Right lobe of liver (tissue), 6 donors: ENCODE data around the gene BAHCC1. TPM values are rescaled to one million over a fixed set of nuclear protein-coding genes. Genes with fewer than 3 reads are reported as not detected.

Source experiments
- ATAC-seq, 4 donors: fragments of 200-7000 bp; cut with Tn5 transposase; one replicate each; pipeline ENCODE4 v1.9.1; 2020; ENCODE audit warnings: mild to moderate bottlenecking in 4 of 4, moderate library complexity in 4 of 4
- DNase-seq, 3 donors: peaks; one replicate each; pipeline ENCODE4 v3.0.0-alpha.2; 2020
- H3K27ac ChIP-seq, 3 donors: fragments of 200-600 bp; one replicate each; pipeline ENCODE4 v1.8.0; 2022
- H3K27me3 ChIP-seq, 2 donors: fragments of 200-600 bp; one replicate each; pipeline ENCODE4 v1.8.0; 2022
- H3K36me3 ChIP-seq, 4 donors: fragments of 200-600 bp; sonication (generic) in 1 of 4; one replicate each; pipeline versions ENCODE4 v1.5.1 to v1.8.0; 2017 to 2022; ENCODE audit warnings: control low read depth in 1 of 4
- H3K4me1 ChIP-seq, 4 donors: fragments of 200-600 bp; sonication (generic) in 1 of 4; one replicate each; pipeline versions ENCODE4 v1.5.1 to v1.8.0; 2017 to 2022; ENCODE audit warnings: control low read depth in 1 of 4
- H3K4me3 ChIP-seq, 3 donors: fragments of 200-600 bp; one replicate each; pipeline ENCODE4 v1.8.0; 2022
- H3K9me3 ChIP-seq, 4 donors: fragments of 200-600 bp; sonication (generic) in 1 of 4; one replicate each; pipeline versions ENCODE4 v1.5.1 to v1.8.0; 2017 to 2022; ENCODE audit warnings: control low read depth in 1 of 4
- CTCF ChIP-seq, 4 donors: fragments of 200-600 bp in 3 of 4; fragments of 450-650 bp in 1 of 4; IDR thresholded peaks; one replicate each; pipeline versions ENCODE4 v1.5.1 to v1.8.0; 2016 to 2022; ENCODE audit warnings: antibody characterized with exemption in 4 of 4, mild to moderate bottlenecking in 2 of 4
- POLR2A ChIP-seq: fragments of 450-650 bp; IDR thresholded peaks from one replicate; pipeline ENCODE4 v1.6.1; 2017; ENCODE audit warnings: antibody characterized with exemption, mild to moderate bottlenecking
- whole genome bisulfite sequencing: methylation state at CpG from one replicate; pipeline ENCODE4 v1.1.6; 2018; ENCODE audit warnings: low coverage, low lambda C conversion rate; ENCODE audit not compliant: insufficient coverage; ENCODE audit errors: missing lambda C conversion rate; 5-methylcytosine and 5-hydroxymethylcytosine counted together
- intact Hi-C, 2 donors: fragments of 100-400 bp; cut with DNase I; formaldehyde crosslinking; loops; one replicate each; pipeline versions ENCODE4 v1.11.2 to v1.14.1; 2022
- total RNA-seq, 6 experiments: library from RNA; depleted of rRNA in 2 of 6; stranded (reverse); fragments of >200 nt in 2 of 6; fragmentation: NEBNext Ultra II Directional in 3 of 6; extraction: Animal tissue kit (Norgen Biotek cat#: 25700) in 3 of 6; gene quantifications; one replicate each; pipeline versions ENCODE4 v1.1.0 to v1.2.4, GENCODE V29; 2016 to 2023
- donor health status: DM: no; HTN: yes; CAD: no.
- donor health status: DM: no; HTN: no; CAD: no.
- donor health status: DM: no; HTN: no; CAD: no.
- donor health status: DM: no; HTN: yes; CAD: no.
- donor health status: DM: no; HTN: yes; CAD: no.

BAHCC1 gene
- total RNA-seq, 6 experiments from 2014 or later = 2.5 to 6.4 (median 4.9) TPM

GRCh38 chr17:81483085-81483861 is 88.0 kb downstream of the BAHCC1 start:
- Histone ChIP-seq H3K4me1 (peaks cover 0 to 10% (median 0%) of the 10 kb centered on the region in 4 donors), H3K27me3 (no peaks in the 10 kb centered on the region), H3K36me3 (no peaks in the 10 kb centered on the region), H3K9me3 (no peaks in the 10 kb centered on the region), H3K4me3 (no peak overlapping the region), H3K27ac (no peak overlapping the region)
- ATAC-seq = peak in 1 of 4 donors; percentile 7
- intact Hi-C loops = loop anchor here (5.0 to 10.0 kb wide), 3 partner anchors 98 to 231 kb away; no protein-coding TSS in a partner anchor
- TF ChIP-seq POLR2A = no peak
- TF ChIP-seq CTCF (IDR thresholded peaks at IDR 0.05) = no peak
- no peak for DNase-seq
- 100% methylated on average over 1 of the region's 29 CpGs for WGBS

GRCh38 chr17:81483862-81484194 is 88.6 kb downstream of the BAHCC1 start:
- intact Hi-C loops = loop anchor here (5.0 to 10.0 kb wide), 3 partner anchors 99 to 232 kb away; no protein-coding TSS in a partner anchor
- no peak for TF ChIP-seq CTCF (IDR thresholded peaks at IDR 0.05)
- TF ChIP-seq POLR2A = no peak
- peaks cover 0 to 14% (median 0%) of the 10 kb centered on the region in 4 donors for H3K4me1 ChIP-seq
- DNase-seq = no peak
- H3K9me3 ChIP-seq = no peaks in the 10 kb centered on the region
- no peaks in the 10 kb centered on the region for H3K27me3 ChIP-seq
- 10% methylated on average over 6 of the region's 32 CpGs for WGBS
- no peaks in the 10 kb centered on the region for H3K36me3 ChIP-seq
- ATAC-seq = no peak
- no peak overlapping the region for H3K27ac ChIP-seq
- H3K4me3 ChIP-seq = peak overlapping the region; percentile 7 to 37 (median 23)

- no peaks in the 10 kb centered on the region for H3K27me3 ChIP-seq
- intact Hi-C loops = loop anchor here (5.0 to 10.0 kb wide), 3 partner anchors 100 to 232 kb away; no protein-coding TSS in a partner anchor
- no peak overlapping the region for H3K27ac ChIP-seq
- H3K4me3 ChIP-seq = peak overlapping the region; percentile 7 to 37 (median 23)
- no peaks in the 10 kb centered on the region for H3K36me3 ChIP-seq
- H3K9me3 ChIP-seq = no peaks in the 10 kb centered on the region
- ATAC-seq (peak; percentile 85 to 94 (median 88)), DNase-seq (peak; percentile 90 to 92 (median 92))
- TF ChIP-seq POLR2A (no peak), CTCF (IDR thresholded peaks at IDR 0.05) (peak; percentile 97 to 100 (median 100))
- 0% methylated on average over 13 of the region's 60 CpGs for WGBS
- H3K4me1 ChIP-seq = peaks cover 0 to 14% (median 0%) of the 10 kb centered on the region in 4 donors
Measured at GRCh38 chr17:81484195-81484979, 89.1 kb downstream of the BAHCC1 start.

- peaks cover 0 to 14% (median 0%) of the 10 kb centered on the region in 4 donors for H3K4me1 ChIP-seq
- H3K27ac ChIP-seq = no peak overlapping the region
- intact Hi-C loops = loop anchor here (10.0 kb wide), 2 partner anchors 102 to 202 kb away; no protein-coding TSS in a partner anchor
- no peaks in the 10 kb centered on the region for H3K27me3 ChIP-seq
- TF ChIP-seq POLR2A (no peak), CTCF (IDR thresholded peaks at IDR 0.05) (no peak)
- DNase-seq (no peak), ATAC-seq (no peak)
- 57% methylated on average over 14 of the region's 17 CpGs for WGBS
- no peaks in the 10 kb centered on the region for H3K36me3 ChIP-seq
- H3K4me3 ChIP-seq = no peak overlapping the region
- H3K9me3 ChIP-seq = no peaks in the 10 kb centered on the region
Measured at GRCh38 chr17:81486199-81486810, 91.0 kb downstream of the BAHCC1 start.
